Esophagus muscularis mucosa (tissue), 4 donors: ENCODE results near the gene PFDN6. TPM values are rescaled to one million over a fixed set of nuclear protein-coding genes. Genes with fewer than 3 reads are reported as not detected.
A peak's percentile ranks its signal among the peaks of the same experiment; 100 is the strongest.
"Not testable (repeated sequence)": the region's sequence is repeated elsewhere in the genome, so short reads cannot be mapped to it uniquely, and the experiment has no call there.

Experiments used
- DNase-seq: peaks from one replicate; pipeline ENCODE4 v3.0.0-alpha.2; 2017; ENCODE audit errors: extremely low spot score
- H3K27ac ChIP-seq, 4 donors: fragments of 200-600 bp; sonication (generic); replicated peaks in 1 of 4; 1 replicate in 3 of 4; 2 replicates in 1 of 4; pipeline ENCODE4 v1.5.1; 2016 to 2019; ENCODE audit warnings: mild to moderate bottlenecking in 1 of 4
- H3K27me3 ChIP-seq, 4 donors: fragments of 200-600 bp; sonication (generic); one replicate each; pipeline versions ENCODE4 v1.5.1 to v1.6.0; 2016 to 2019
- H3K36me3 ChIP-seq, 4 donors: fragments of 200-600 bp; sonication (generic); one replicate each; pipeline ENCODE4 v1.5.1; 2016 to 2019
- H3K4me1 ChIP-seq, 4 donors: fragments of 200-600 bp; sonication (generic); one replicate each; pipeline ENCODE4 v1.5.1; 2016 to 2019
- H3K4me3 ChIP-seq, 4 donors: fragments of 200-600 bp; sonication (generic); 1 replicate in 2 of 4; 2 replicates in 2 of 4; pipeline ENCODE4 v1.5.1; 2016 to 2019; ENCODE audit warnings: mild to moderate bottlenecking in 4 of 4, moderate library complexity in 1 of 4
- H3K9me3 ChIP-seq, 4 donors: fragments of 200-600 bp; sonication (generic); 1 replicate in 3 of 4; 2 replicates in 1 of 4; pipeline ENCODE4 v1.5.1; 2016 to 2019
- CTCF ChIP-seq, 3 experiments: fragments of 200-600 bp in 2 of 3; fragments of 450-650 bp in 1 of 3; sonication (generic) in 2 of 3; IDR thresholded peaks; one replicate each; pipeline ENCODE4 v1.5.1; 2017 to 2019; ENCODE audit warnings: antibody characterized with exemption in 3 of 3, mild to moderate bottlenecking in 2 of 3, moderate library complexity in 1 of 3
- EP300 ChIP-seq: sonication (generic); formaldehyde crosslinking; IDR thresholded peaks from one replicate; pipeline ENCODE4 v1.6.1; 2017; ENCODE audit warnings: antibody characterized with exemption
- POLR2A ChIP-seq: fragments of 450-650 bp; IDR thresholded peaks from one replicate; pipeline ENCODE4 v1.6.1; 2017; ENCODE audit warnings: antibody characterized with exemption, moderate library complexity, mild to moderate bottlenecking, low read depth
- POLR2AphosphoS5 ChIP-seq, 2 donors: sonication (generic); formaldehyde crosslinking; IDR thresholded peaks; one replicate each; pipeline ENCODE4 v1.6.1; 2017; ENCODE audit warnings: antibody characterized with exemption in 2 of 2
- WGBS: methylation state at CpG from one replicate; pipeline ENCODE4 v1.1.5; 2018; 5-methylcytosine and 5-hydroxymethylcytosine counted together
- intact Hi-C: fragments of 100-400 bp; cut with DNase I; formaldehyde crosslinking; loops from one replicate; pipeline ENCODE4 v1.15.1; 2023
- total RNA-seq, 4 donors: library from RNA; depleted of rRNA; stranded (reverse); fragments of >200 nt; gene quantifications; one replicate each; pipeline versions ENCODE4 v1.1.0 to v1.2.1, GENCODE V29; 2016

PFDN6 gene
- total RNA-seq, 4 donors from 2014 or later, result 29.1 to 54.2 (median 43.7) TPM

- DNase-seq, result no peak
- TF ChIP-seq POLR2AphosphoS5 (IDR thresholded peaks at IDR 0.05), result no peak
- no peak for TF ChIP-seq POLR2A
- TF ChIP-seq EP300, result no peak
- TF ChIP-seq CTCF (IDR thresholded peaks at IDR 0.05), result no peak
- Histone ChIP-seq H3K27me3 (no peaks in the 10 kb centered on the region), H3K4me3 (no peak overlapping the region), H3K36me3 (peaks cover 26 to 86% (median 76%) of the 10 kb centered on the region in 4 donors), H3K4me1 (peaks cover 33 to 51% (median 47%) of the 10 kb centered on the region in 4 donors), H3K9me3 (no peaks in the 10 kb centered on the region), H3K27ac (no peak overlapping the region)
- intact Hi-C loops, result no loop called here
- WGBS, result 82% methylated on average over 3 of the region's 13 CpGs
These were observed 10.1 kb upstream of the PFDN6 start for GRCh38 chr6:33279257-33279695.

- no peak overlapping the region for H3K4me3 ChIP-seq
- H3K36me3 ChIP-seq, result peaks cover 25 to 85% (median 76%) of the 10 kb centered on the region in 4 donors
- DNase-seq, result no peak
- peaks cover 28 to 43% (median 39%) of the 10 kb centered on the region in 4 donors for H3K4me1 ChIP-seq
- WGBS, result 62% methylated on average over 5 of the region's 5 CpGs
- intact Hi-C loops, result no loop called here
- no peaks in the 10 kb centered on the region for H3K9me3 ChIP-seq
- H3K27ac ChIP-seq, result no peak overlapping the region
- H3K27me3 ChIP-seq, result no peaks in the 10 kb centered on the region
- TF ChIP-seq CTCF (IDR thresholded peaks at IDR 0.05) (peak; percentile 11 to 40 (median 17)), POLR2AphosphoS5 (IDR thresholded peaks at IDR 0.05) (no peak)
These were observed 9.4 kb upstream of the PFDN6 start for GRCh38 chr6:33279971-33280511.

GRCh38 chr6:33280539-33280938 is 8.9 kb upstream of the PFDN6 start:
- Histone ChIP-seq H3K27me3 (no peaks in the 10 kb centered on the region), H3K4me3 (no peak overlapping the region), H3K27ac (no peak overlapping the region), H3K4me1 (peaks cover 24 to 38% (median 34%) of the 10 kb centered on the region in 4 donors), H3K9me3 (no peaks in the 10 kb centered on the region), H3K36me3 (peaks cover 21 to 85% (median 75%) of the 10 kb centered on the region in 4 donors)
- no peak for DNase-seq
- intact Hi-C loops, result no loop called here
- 79% methylated on average over 6 of the region's 6 CpGs for WGBS
- TF ChIP-seq CTCF (IDR thresholded peaks at IDR 0.05), result no peak
- TF ChIP-seq EP300, result no peak
- TF ChIP-seq POLR2AphosphoS5 (IDR thresholded peaks at IDR 0.05), result no peak
- no peak for TF ChIP-seq POLR2A

DNA sequence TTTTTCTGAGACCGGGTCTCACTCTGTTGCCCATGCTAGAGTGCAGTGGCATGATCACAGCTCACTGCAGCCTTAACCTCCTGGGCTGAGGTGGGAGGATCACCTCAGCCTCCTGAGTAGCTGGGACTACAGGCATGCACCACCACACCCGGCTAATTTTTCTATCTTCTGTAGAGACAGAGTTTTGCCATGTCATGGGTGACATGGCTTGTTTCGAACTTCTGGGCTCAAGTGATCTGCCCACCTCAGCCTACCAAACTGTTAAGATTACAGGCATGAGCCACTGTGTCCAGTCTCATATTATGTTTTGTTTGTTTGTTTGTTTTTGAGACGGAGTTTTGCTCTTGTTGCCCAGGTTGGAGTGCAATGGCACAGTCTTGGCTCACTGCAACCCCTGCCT is 4.2 kb upstream of the PFDN6 start:
- Histone ChIP-seq H3K4me1 (peaks cover 14 to 24% (median 19%) of the 10 kb centered on the region in 4 donors), H3K36me3 (peaks cover 24 to 77% (median 67%) of the 10 kb centered on the region in 4 donors)
- H3K27me3 ChIP-seq, H3K4me3 ChIP-seq, H3K9me3 ChIP-seq, H3K27ac ChIP-seq, DNase-seq, intact Hi-C loops: not testable (repeated sequence)
- WGBS, result 89% methylated on average over 4 of the region's 4 CpGs

- H3K27ac ChIP-seq, result no peak overlapping the region
- TF ChIP-seq EP300 (no peak), POLR2A (no peak), POLR2AphosphoS5 (IDR thresholded peaks at IDR 0.05) (no peak), CTCF (IDR thresholded peaks at IDR 0.05) (no peak)
- DNase-seq, result no peak
- H3K36me3 ChIP-seq, result peaks cover 34 to 74% (median 69%) of the 10 kb centered on the region in 4 donors
- no peaks in the 10 kb centered on the region for H3K27me3 ChIP-seq
- 91% methylated on average over 18 of the region's 22 CpGs for WGBS
- peaks cover 20 to 31% (median 26%) of the 10 kb centered on the region in 4 donors for H3K4me1 ChIP-seq
- no peak overlapping the region for H3K4me3 ChIP-seq
- intact Hi-C loops, result no loop called here
- no peaks in the 10 kb centered on the region for H3K9me3 ChIP-seq
These were observed 2.2 kb upstream of the PFDN6 start for GRCh38 chr6:33286946-33287914.
